K562 (cell line): ENCODE results near the gene PCDHGA8. TPM values are rescaled to one million over a fixed set of nuclear protein-coding genes. Genes with fewer than 3 reads are reported as not detected.

Experiments
- ATAC-seq: fragments of 200-7000 bp; cut with Tn5 transposase; 3 replicates; pipeline ENCODE4 v1.9.1; 2020; ENCODE audit warnings: moderate library complexity
- BruUV-seq: library from RNA; stranded (reverse); fragments of 400-500 nt; replicated peaks from 2 replicates; lab custom pipeline; 2021; lab: Mats Ljungman, UMichigan
- CTCF ChIA-PET: fragments of 300-600 bp; formaldehyde crosslinking; extraction: SDS; loops from one replicate; lab custom pipeline; 2021; ENCODE audit warnings: low intra/inter-chr PET ratio; lab: Yijun Ruan, JAX
- POLR2A ChIA-PET: fragments of 300-600, 350-650 bp; sonication (Branson Sonifier 250); formaldehyde crosslinking; extraction: SDS; loops from one replicate; lab custom pipeline; 2021; ENCODE audit warnings: antibody characterized with exemption, inconsistent platforms; lab: Yijun Ruan, JAX
- DNase-seq, 4 experiments: peaks; one replicate each; pipeline versions ENCODE4 v3.0.0 to v3.0.0-alpha.2; 2011 to 2018; ENCODE audit warnings: low spot score in 3 of 4, mixed read lengths in 3 of 4; ENCODE audit errors: extremely low read depth in 1 of 4
- FAIRE-seq: peaks from 2 replicates; lab custom pipeline; 2011; peaks lifted over from hg19 to GRCh38; lab: Jason Lieb, UNC
- H2AFZ ChIP-seq: 2 replicates; pipeline ENCODE4 v1.6.0; 2011; ENCODE audit warnings: low read depth, low read length, control low read depth, inconsistent platforms
- H3K27ac ChIP-seq: fragments of 200-600 bp; 3 replicates; pipeline ENCODE4 v1.8.0; 2011; ENCODE audit warnings: low read depth, mild to moderate bottlenecking, control low read depth, inconsistent platforms, low read length, moderate library complexity, mixed read lengths; ENCODE audit errors: extremely low read depth
- H3K27me3 ChIP-seq, 2 experiments: fragments of 300-600 bp in 1 of 2; 2 replicates in 1 of 2; 3 replicates in 1 of 2; pipeline versions ENCODE4 v1.6.0 to v1.8.0; 2011; ENCODE audit warnings: inconsistent platforms in 2 of 2, low read length in 2 of 2, mild to moderate bottlenecking in 1 of 2, mixed read lengths in 1 of 2, moderate library complexity in 1 of 2; ENCODE audit not compliant: control insufficient read depth in 2 of 2, insufficient read depth in 2 of 2
- H3K36me3 ChIP-seq: fragments of 300-600 bp; 3 replicates; pipeline ENCODE4 v1.8.0; 2011; ENCODE audit warnings: mild to moderate bottlenecking, low read length, inconsistent platforms; ENCODE audit not compliant: control insufficient read depth, insufficient read depth
- H3K4me1 ChIP-seq, 2 experiments: fragments of 200-600 bp in 1 of 2; replicated peaks in 1 of 2; 2 replicates in 1 of 2; 3 replicates in 1 of 2; pipeline versions ENCODE4 v1.5.1 to v1.8.0; 2011; ENCODE audit warnings: inconsistent platforms in 2 of 2, low read length in 2 of 2, mild to moderate bottlenecking in 1 of 2, mixed read lengths in 1 of 2, moderate library complexity in 1 of 2; ENCODE audit not compliant: control insufficient read depth in 2 of 2, insufficient read depth in 2 of 2
- H3K4me2 ChIP-seq: 2 replicates; pipeline ENCODE4 v1.6.1; 2011; ENCODE audit warnings: low read length, control low read depth, inconsistent platforms, mixed read lengths; ENCODE audit not compliant: insufficient read depth
- H3K4me3 ChIP-seq: fragments of 200-600 bp; sonication (generic), shearing (Covaris generic); 2 replicates; pipeline ENCODE4 v1.5.1; 2016; ENCODE audit warnings: control low read depth, inconsistent platforms
- H3K79me2 ChIP-seq: fragments of 200-600 bp; 3 replicates; pipeline ENCODE4 v1.8.0; 2011; ENCODE audit warnings: low read length, inconsistent platforms; ENCODE audit not compliant: control insufficient read depth, insufficient read depth
- H3K9ac ChIP-seq, 2 experiments: 2 replicates each; pipeline versions ENCODE4 v1.6.0 to v1.6.1; 2011; ENCODE audit warnings: low read depth in 2 of 2, low read length in 2 of 2, control low read depth in 1 of 2, inconsistent platforms in 1 of 2, mild to moderate bottlenecking in 1 of 2, mixed read lengths in 1 of 2; ENCODE audit not compliant: insufficient read depth in 1 of 2
- H3K9me1 ChIP-seq: one replicate; pipeline ENCODE4 v1.6.0; 2011; ENCODE audit warnings: inconsistent platforms, mild to moderate bottlenecking, low read length, moderate library complexity; ENCODE audit not compliant: control insufficient read depth, insufficient read depth
- H3K9me3 ChIP-seq: replicated peaks from 2 replicates; pipeline ENCODE4 v1.5.1; 2011; ENCODE audit warnings: low read depth, low read length, inconsistent platforms; ENCODE audit not compliant: control insufficient read depth, insufficient read depth
- H4K20me1 ChIP-seq: replicated peaks from 2 replicates; pipeline ENCODE4 v1.6.1; 2011; ENCODE audit warnings: low read length, inconsistent platforms, mixed read lengths; ENCODE audit not compliant: control insufficient read depth, insufficient read depth
- CCNT2 ChIP-seq: IDR thresholded peaks from 2 replicates; pipeline ENCODE4 v1.6.1; 2011; ENCODE audit warnings: borderline replicate concordance, low read depth, mild to moderate bottlenecking, moderate library complexity, mixed read lengths, low read length; ENCODE audit not compliant: insufficient read length; ENCODE audit errors: extremely low read depth
- NR3C1 ChIP-seq: sonication (generic); formaldehyde crosslinking; IDR thresholded peaks from 2 replicates; pipeline ENCODE4 v1.8.1; 2022; ENCODE audit warnings: missing genetic modification reagents
- WGBS: fragments of 100-300 bp; shearing (Covaris generic); methylation state at CpG from one replicate; pipeline ENCODE4 v1.1.6; 2016; ENCODE audit warnings: low coverage, mixed read lengths; ENCODE audit not compliant: insufficient coverage; ENCODE audit errors: missing lambda C conversion rate; 5-methylcytosine and 5-hydroxymethylcytosine counted together
- in situ Hi-C: fragments of 300-500 bp; cut with MboI; formaldehyde crosslinking; loops from 4 replicates; pipeline ENCODE4 v1.15.0; 2018; ENCODE audit warnings: inconsistent platforms, mixed read lengths
- intact Hi-C: fragments of 100-400 bp; cut with micrococcal nuclease; formaldehyde crosslinking; loops from 2 replicates; pipeline ENCODE4 v1.14.2; 2022
- polyA plus RNA-seq, 8 experiments: library from polyadenylated mRNA; depleted of rRNA in 4 of 8; stranded (reverse) in 5 of 8; unstranded in 3 of 8; fragments of >200 nt; fragmentation: Nextera tagmentation in 2 of 8; fragmentation: Illumina TruSeq in 1 of 8; extraction: Ambion mirVana in 2 of 8; extraction: Trizol in 1 of 8; gene quantifications; 2 replicates each; pipeline versions ENCODE4 v1.2.1 to v1.2.3, GENCODE V29; 2011 to 2014; ENCODE audit warnings: inconsistent platforms in 1 of 8, missing spikeins in 1 of 8
- total RNA-seq, 7 experiments: library from RNA; depleted of rRNA in 6 of 7; stranded (reverse); fragments of >200 nt in 6 of 7; fragmentation: Illumina TruSeq in 2 of 7; extraction: Trizol in 2 of 7; gene quantifications; 2 replicates each; pipeline versions ENCODE4 v1.2.1 to v1.2.3, GENCODE V29; 2011 to 2021; ENCODE audit warnings: low replicate concordance in 1 of 7
- TF ChIP-seq, protein P1 (sequence below): sonication (generic); formaldehyde crosslinking; IDR thresholded peaks from 2 replicates; pipeline ENCODE4 v1.4.0; 2020; ENCODE audit warnings: mild to moderate bottlenecking, missing genetic modification reagents
- TF ChIP-seq, protein P2 (sequence below), 2 experiments: fragments of 450-650 bp; IDR thresholded peaks; 2 replicates each; pipeline ENCODE4 v1.6.1; 2016

The PCDHGA8 gene
- total and polyA plus RNA-seq, 9 of the 15 experiments (the other 6 are each of a cell fraction or from before 2014, with no cell fraction given): 0.04 to 0.11 (median 0.07) TPM; not detected in 2

DNA sequence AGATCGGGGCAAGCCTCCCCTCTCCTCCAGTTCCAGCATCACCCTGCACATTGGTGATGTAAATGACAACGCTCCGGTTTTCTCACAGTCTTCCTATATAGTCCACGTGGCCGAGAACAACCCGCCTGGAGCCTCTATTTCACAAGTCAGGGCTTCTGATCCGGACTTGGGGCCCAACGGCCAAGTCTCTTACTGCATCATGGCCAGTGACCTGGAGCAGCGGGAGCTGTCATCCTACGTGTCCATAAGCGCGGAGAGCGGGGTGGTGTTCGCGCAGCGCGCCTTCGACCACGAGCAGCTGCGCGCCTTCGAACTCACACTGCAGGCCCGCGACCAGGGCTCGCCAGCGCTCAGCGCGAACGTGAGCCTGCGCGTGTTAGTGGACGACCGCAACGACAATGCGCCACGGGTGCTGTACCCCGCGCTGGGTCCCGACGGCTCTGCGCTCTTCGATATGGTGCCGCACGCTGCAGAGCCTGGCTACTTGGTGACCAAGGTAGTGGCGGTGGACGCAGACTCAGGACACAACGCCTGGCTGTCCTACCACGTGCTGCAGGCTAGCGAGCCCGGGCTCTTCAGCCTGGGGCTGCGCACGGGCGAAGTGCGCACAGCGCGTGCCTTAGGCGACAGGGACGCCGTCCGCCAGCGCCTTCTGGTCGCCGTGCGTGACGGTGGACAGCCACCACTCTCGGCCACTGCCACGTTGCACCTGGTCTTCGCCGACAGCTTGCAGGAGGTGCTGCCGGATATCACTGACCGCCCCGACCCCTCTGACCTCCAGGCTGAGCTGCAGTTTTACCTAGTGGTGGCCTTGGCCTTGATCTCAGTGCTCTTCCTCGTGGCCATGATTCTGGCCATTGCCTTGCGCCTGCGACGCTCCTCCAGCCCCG, 3.0 kb upstream of the PCDHGA8 start (continued):
- TF ChIP-seq, protein P1, sequence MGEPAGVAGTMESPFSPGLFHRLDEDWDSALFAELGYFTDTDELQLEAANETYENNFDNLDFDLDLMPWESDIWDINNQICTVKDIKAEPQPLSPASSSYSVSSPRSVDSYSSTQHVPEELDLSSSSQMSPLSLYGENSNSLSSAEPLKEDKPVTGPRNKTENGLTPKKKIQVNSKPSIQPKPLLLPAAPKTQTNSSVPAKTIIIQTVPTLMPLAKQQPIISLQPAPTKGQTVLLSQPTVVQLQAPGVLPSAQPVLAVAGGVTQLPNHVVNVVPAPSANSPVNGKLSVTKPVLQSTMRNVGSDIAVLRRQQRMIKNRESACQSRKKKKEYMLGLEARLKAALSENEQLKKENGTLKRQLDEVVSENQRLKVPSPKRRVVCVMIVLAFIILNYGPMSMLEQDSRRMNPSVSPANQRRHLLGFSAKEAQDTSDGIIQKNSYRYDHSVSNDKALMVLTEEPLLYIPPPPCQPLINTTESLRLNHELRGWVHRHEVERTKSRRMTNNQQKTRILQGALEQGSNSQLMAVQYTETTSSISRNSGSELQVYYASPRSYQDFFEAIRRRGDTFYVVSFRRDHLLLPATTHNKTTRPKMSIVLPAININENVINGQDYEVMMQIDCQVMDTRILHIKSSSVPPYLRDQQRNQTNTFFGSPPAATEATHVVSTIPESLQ: no peak
- TF ChIP-seq, protein P2, sequence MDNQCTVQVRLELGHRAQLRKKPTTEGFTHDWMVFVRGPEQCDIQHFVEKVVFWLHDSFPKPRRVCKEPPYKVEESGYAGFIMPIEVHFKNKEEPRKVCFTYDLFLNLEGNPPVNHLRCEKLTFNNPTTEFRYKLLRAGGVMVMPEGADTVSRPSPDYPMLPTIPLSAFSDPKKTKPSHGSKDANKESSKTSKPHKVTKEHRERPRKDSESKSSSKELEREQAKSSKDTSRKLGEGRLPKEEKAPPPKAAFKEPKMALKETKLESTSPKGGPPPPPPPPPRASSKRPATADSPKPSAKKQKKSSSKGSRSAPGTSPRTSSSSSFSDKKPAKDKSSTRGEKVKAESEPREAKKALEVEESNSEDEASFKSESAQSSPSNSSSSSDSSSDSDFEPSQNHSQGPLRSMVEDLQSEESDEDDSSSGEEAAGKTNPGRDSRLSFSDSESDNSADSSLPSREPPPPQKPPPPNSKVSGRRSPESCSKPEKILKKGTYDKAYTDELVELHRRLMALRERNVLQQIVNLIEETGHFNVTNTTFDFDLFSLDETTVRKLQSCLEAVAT (IDR thresholded peaks at IDR 0.05): no peak
- TF ChIP-seq CCNT2: no peak
- TF ChIP-seq NR3C1: no peak
- TF ChIP-seq, all 486 proteins: peak for 0

DNA sequence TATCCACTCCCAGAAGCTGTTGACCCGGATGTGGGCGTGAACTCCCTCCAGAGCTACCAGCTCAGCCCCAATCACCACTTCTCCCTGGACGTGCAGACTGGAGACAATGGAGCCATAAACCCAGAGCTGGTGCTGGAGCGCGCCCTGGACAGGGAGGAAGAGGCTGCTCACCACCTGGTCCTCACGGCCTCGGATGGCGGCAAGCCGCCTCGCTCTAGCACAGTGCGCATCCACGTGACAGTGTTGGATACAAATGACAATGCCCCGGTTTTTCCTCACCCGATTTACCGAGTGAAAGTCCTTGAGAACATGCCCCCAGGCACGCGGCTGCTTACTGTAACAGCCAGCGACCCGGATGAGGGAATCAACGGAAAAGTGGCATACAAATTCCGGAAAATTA, 834 bp downstream of the PCDHGA8 start:
- Histone ChIP-seq H4K20me1 (no peaks in the 10 kb centered on the region), H3K4me2 (no peak overlapping the region; the same call in 1 of the 2 replicates), H3K9me1 (no peaks in the 10 kb centered on the region), H3K9ac (no peak overlapping the region), H3K36me3 (no peaks in the 10 kb centered on the region), H3K9me3 (no peaks in the 10 kb centered on the region), H3K4me3 (no peak overlapping the region), H3K79me2 (no peaks in the 10 kb centered on the region), H3K27ac (no peak overlapping the region), H3K27me3 (peaks cover 0 to 29% of the 10 kb centered on the region in 2 experiments; a peak in 3 of 5 replicates), H2AFZ (no peak overlapping the region), H3K4me1 (peaks cover 0 to 13% of the 10 kb centered on the region in 2 experiments; a peak in 1 of 5 replicates)
- ATAC-seq: no peak
- in situ Hi-C loops: no loop called here
- no peak for FAIRE-seq
- CTCF ChIA-PET: no interaction called here
- intact Hi-C loops: no loop called here
- POLR2A ChIA-PET: no interaction called here
- DNase-seq: no peak
- WGBS: 18% methylated on average over 21 of the region's 21 CpGs
- no TSS peak for BruUV-seq
